ENCODE measurements around the gene SLC4A3.

The SLC4A3 gene

DNA sequence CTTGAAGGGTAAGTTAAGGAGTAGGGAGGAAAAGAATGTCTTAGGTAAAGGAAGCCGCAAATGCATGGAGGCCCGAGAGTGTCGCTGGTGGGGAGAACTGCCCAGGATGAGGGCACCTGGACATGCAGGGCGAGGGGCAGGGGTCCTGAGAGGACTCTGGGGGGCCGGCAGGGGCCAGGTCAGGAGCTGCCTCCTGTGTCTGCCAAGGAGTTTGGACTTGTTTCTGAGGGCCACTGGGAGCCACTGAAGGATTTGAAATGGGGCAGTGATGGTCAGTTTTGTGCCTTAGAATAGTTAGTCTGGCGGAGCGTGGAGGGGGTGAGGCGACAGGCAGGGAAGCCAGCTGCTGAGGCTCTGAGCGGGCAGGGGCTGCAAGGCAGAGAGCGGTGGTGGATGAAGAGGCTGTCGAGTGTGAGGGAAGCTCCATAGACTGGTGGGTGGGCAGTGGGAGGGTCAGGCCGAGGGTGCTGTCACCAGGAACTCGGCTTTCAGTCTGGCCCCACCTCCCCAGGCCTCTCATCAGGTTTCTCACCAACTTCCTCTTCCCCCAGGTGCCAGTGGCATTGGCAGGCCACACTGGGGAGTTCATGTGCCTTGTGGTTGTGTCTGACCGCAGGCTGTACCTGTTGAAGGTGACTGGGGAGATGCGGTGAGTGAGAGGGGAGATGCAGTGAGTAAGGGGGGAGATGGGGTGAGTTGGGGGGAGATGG, 14.7 kb upstream of the SLC4A3 start:
- DNase-seq (ENCODE audit: low read depth) = no peak

GRCh38 chr2:219613461-219614070, 13.9 kb upstream of the SLC4A3 start:
- no peak for DNase-seq (ENCODE audit: low read depth)

DNA sequence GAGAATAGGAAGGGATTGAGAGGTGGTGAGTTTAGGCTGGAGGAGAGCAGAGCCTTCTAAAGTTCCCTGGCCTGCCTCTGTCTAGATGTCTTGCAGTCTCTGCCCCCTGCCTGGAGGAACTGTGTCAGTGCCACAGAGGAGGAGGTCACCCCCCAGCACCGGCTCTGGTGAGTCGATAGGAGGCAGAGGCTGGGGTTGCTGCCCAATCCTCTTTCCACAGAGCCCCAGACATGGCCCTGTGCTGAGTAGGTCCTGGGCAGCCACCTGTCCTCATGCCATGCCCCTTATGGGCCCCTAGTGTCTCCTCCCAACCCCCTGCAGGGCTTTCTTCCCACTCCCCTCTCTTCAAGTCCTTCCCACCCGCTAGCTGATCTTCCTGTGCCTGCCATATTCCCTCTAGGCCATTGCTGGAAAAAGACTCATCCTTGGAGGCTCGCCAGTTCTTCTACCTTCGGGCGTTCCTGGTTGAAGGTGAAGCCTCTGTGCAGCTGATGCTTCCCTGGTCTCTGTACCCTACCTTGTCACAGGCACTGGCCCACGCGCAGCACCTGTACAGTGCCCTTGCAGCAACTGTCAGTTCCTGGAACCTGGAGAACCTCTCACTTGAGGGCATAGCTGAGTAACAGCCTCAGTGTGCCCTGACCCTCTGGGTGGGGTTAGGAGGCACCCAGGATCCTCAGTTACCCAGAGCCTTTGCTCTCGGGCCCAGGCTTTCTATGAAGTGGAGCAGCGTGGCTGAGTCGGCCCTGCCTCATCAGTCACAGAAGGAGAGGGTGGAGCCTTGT, 13.2 kb upstream of the SLC4A3 start:
- no peak for DNase-seq (ENCODE audit: low read depth)

- no peak for DNase-seq (ENCODE audit: low read depth)
These were observed 12.4 kb upstream of the SLC4A3 start for GRCh38 chr2:219615036-219615435.

DNA sequence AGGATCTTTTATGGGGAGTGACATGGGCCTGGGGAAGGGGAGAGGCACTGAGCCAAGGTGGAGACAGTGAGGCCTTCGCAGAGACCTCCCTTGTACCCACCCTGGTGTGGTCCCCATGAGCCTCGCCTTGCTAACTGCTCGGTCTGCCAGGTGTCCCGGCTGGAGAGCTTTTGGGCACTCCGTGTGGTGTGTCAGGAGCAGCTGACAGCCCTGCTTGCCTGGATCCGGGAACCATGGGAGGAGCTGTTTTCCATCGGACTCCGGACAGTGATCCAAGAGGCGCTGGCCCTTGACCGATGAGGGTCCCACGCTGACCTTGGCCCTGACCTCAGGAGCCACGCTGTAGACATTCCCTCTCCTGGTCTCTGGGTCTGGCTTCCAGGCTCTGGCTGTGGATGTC, 11.5 kb upstream of the SLC4A3 start:
- no peak for DNase-seq (ENCODE audit: low read depth)

DNA sequence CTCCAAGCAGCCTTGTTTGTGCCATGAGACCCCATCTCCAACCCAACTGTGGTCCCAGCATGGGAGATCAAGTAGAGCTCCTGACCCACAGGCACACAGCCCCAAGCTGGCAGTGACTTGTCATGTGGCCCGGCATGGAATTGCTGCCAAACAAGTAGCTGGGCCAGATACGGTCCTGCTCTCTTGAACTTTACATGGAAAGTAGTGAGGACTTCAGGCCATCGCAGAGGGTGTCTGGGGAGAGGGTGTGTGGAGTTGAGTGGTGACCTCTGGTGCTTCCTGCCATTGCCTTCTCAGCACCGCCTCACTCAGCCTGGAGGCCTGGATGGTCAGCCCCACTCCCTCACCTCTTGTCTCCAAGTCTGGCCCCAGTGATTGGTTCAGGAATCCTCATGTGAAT, 10.9 kb upstream of the SLC4A3 start:
- no peak for DNase-seq (ENCODE audit: low read depth)

DNA sequence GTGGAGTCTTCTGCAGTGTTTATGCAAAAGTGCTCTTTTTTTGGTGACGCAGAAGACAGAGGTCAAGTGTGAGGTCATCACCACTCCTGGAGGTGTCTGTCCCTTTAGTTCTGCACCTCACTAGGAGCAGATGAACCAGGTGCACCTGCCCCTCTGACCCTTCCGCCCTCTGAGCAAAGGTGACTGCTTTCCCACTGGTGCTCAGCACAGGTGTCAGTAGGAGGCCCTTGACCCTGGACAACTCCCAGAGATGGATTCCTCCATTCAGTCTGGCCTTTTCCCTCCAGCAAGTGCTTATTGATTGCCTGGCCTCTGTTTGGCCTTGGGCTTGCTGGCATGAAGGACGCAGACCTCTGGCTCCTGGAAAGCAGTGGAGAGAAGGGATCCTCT, 8.7 kb upstream of the SLC4A3 start:
- DNase-seq (ENCODE audit: low read depth) = no peak

GRCh38 chr2:219619235-219619634, 8.2 kb upstream of the SLC4A3 start:
- DNase-seq (ENCODE audit: low read depth) = no peak

DNA sequence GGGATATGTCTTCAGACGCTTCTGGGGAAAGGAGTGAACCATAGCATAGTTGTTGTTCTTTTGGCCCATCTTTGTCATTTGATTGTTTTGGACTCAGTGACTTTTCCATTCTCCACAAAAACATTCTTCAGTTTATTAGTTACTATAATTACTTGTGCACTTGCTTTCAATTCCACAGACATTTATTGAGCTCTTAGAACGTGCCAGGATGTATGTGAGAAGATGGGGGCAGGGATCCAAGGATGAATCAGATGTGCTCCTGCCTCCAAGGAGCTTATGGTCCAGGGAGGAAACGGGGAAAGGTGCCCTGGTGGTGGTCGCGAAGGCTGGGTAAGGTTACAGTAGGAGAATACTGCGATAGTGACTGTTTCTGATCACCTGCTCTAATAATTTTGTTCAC, 6.9 kb upstream of the SLC4A3 start:
- no peak for DNase-seq (ENCODE audit: low read depth)

- DNase-seq (ENCODE audit: low read depth) = no peak
These were observed 5.5 kb upstream of the SLC4A3 start for GRCh38 chr2:219621935-219622334.

DNA sequence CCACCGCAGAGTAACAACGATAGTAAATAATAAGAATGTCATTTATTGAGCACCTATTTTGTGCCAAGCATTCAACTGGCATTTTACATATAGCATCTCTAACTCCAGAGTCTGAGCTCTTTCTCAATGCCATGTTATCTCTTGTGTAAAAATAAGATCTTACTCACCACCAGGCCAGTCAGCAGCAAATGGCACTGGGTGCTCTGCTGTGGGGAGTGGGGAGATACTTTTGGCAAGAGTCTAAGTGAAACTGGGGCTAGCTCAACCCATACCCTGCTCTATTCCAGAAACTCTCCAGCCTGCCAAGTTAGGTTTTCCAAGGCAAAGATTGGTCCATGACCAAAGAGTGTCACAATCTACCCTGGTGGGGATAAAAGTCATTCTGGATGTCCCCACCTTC, 5.0 kb upstream of the SLC4A3 start:
- DNase-seq (ENCODE audit: low read depth) = no peak

- no peak for DNase-seq (ENCODE audit: low read depth)
These were observed 2.9 kb upstream of the SLC4A3 start for GRCh38 chr2:219624565-219624964.

DNA sequence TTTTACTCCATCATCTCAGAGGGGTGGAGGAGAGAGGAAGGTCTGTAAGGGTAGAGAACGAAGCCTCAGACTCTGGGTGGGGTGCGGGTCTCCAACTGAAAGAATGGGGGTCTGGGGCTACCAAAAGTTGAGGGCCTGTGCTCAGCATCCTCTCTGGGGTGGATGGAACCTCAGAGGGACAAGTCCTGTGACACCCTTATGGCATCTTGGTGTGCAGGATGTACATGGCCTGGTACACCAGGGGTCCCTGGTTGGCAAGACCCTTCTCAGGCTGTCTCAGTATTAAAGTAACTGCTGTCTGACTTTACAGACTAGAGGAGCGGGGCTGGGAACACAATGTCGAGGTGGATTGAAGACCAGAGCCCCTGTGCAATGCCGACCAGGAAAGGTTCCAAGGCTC, 2.3 kb upstream of the SLC4A3 start:
- no peak for DNase-seq (ENCODE audit: low read depth)

- no peak for DNase-seq (ENCODE audit: low read depth)
These were observed 890 bp upstream of the SLC4A3 start for GRCh38 chr2:219626540-219626939.

- no peak for DNase-seq (ENCODE audit: low read depth)
These were observed 980 bp downstream of the SLC4A3 start for GRCh38 chr2:219628235-219628985.

GRCh38 chr2:219628986-219629901, 1.8 kb downstream of the SLC4A3 start:
- no peak for DNase-seq (ENCODE audit: low read depth)

DNA sequence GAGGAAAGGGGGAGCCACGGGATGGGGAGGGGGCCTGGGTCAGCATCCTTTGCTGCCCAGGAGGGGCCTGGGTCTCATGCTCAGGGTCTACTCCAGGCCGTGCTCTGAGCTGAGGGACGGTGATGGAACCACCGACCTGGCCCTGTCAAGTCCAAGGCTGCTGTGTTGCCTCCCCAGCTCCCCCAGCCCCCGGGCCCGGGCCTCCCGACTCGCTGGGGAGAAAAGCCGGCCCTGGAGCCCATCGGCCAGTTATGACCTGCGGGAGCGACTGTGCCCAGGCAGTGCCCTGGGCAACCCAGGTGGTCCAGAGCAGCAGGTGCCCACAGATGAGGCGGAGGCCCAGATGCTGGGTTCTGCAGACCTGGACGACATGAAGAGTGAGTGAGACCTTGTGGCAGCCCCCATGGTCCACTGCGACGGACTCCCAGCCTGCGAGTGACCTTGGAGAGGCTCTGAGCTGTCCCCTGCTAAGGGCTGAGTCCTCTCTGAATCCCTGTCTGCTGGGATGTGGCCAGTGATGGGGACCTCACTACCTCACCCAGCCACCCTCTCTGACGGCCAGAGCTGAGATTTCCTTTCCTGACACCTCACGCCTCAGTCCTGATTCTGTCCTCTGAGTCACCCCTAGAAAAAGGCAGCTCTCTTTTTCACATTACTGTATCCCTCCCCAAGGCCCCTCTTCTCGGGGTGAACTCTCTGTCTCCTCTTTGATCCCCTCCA, 2.7 kb downstream of the SLC4A3 start:
- no peak for DNase-seq (ENCODE audit: low read depth)

GRCh38 chr2:219630770-219631405, 3.5 kb downstream of the SLC4A3 start:
- no peak for DNase-seq (ENCODE audit: low read depth)

- no peak for DNase-seq (ENCODE audit: low read depth)
These were observed 4.0 kb downstream of the SLC4A3 start for GRCh38 chr2:219631406-219631891.
